Activated CD4-positive, alpha-beta T cell treated with anti-CD3 and anti-CD28 coated beads, Interleukin-2, amount 50 U/mL, for 48 hours (primary cell): ENCODE data around the gene RNPEPL1.

Experiments used
- DNase-seq, 2 experiments: peaks; one replicate each; pipeline ENCODE4 v3.0.0-alpha.2; 2020

Gene RNPEPL1

DNA sequence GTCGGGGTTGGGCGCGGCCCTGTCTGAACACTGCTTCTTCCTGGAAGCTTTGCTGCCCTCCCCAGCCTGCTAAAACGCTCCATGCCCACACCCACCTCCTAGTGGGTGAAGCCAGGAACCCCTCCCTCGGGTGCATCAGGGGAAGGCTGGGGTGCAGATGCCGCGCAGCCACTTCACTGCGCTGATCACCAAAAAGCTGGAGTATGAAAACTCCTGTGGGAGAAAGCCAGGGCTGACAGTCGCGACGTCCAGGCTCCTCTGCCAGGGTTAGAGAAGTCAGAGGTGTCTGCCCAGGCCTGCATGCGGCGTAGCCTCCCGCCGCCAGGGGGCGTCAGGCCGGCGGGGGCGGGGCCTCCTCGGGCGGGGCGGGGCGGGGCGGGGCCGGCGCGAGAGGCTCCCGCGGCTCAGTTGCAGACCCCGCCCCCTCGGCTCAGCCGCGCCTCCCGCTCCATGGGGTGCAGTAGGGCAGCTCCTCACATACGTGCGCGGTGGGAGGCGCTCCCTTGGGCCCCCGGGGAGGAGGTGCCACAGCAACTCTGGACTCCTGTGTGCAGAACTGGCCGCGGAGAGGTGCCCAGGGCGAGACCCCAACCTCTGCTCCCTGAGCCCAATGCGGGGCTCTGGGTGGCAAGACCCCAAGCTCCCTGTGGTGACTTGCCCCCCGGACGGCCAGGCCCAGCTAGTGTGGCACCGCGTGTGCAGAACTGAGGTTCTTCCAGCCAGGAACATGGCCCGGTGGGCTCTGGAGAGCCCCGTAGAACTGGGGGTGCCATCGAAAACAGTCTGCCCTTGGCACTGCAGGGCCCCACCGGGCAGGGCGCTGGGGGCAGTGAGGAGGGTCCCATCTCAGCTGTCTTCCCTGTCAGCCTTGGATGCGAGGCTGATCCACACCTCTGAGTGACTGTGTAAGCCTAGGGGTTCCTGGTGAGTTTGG, 1.8 kb upstream of the RNPEPL1 start:
- DNase-seq = peak; percentile 97 to 98

DNA sequence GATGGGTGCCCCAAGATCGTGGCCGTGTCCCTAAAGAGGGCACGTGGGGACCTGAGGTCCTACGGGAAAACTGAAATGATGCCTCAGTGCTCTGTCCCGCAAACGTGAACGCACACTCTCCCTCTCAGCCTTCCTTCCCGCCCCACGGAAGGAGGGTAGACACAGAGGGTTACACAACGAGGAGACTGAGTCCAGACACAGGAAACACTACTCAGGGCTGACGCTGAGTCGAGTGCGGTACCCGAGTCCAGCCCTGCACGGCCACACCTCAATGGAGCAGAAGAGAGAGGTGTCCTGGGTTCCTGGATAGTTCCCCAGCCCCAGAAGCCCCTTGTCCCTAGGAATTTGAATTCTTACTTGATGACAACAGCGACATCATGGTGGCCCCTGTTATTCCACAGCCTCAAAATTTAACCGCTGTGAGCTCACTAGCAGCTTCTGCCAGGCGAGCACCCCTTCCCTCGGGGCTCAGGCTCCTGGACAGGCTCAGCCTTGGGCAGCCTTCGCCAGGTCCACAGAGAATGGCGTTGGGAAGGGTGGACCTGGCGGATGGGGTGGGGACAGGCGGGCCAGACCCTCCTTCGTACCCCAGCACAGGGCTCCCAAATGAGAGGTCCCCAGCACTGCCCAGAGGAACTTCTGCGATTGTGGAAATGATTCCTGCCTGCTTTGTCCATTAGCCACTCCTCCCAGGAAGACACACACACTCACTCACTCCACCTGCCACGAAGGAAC, 980 bp upstream of the RNPEPL1 start:
- DNase-seq = peak; percentile 37 to 48

DNA sequence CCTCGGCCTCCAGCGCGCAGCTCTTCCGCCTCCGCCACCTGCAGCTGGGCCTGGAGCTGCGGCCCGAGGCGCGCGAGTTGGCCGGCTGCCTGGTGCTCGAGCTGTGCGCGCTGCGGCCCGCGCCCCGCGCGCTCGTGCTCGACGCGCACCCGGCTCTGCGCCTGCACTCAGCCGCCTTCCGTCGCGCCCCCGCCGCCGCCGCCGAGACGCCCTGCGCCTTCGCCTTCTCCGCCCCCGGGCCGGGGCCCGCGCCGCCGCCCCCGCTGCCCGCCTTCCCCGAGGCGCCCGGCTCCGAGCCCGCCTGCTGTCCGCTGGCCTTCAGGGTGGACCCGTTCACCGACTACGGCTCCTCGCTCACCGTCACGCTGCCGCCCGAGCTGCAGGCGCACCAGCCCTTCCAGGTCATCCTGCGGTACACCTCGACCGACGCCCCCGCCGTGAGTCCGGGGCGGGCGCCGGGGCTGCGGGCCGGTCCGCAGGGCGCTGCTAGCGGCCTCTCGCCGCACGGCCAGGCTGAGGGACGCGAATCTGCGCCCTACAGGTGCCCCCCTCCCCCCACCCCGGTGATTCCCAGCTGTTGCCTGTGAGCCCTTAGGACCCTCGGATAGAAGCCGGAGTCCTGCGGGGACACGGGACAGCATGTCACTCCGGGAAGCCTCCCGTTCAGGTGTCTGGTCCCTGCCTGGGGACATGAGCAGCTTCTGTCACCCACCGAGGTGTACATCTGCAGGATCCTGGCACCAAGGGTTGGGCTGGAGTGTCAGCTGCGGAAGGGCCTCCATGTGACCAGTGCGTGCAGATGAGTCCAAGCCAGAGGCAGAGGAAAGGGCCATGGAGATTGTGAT, 616 bp downstream of the RNPEPL1 start:
- peak in 1 of 2 experiments; percentile 40 for DNase-seq

DNA sequence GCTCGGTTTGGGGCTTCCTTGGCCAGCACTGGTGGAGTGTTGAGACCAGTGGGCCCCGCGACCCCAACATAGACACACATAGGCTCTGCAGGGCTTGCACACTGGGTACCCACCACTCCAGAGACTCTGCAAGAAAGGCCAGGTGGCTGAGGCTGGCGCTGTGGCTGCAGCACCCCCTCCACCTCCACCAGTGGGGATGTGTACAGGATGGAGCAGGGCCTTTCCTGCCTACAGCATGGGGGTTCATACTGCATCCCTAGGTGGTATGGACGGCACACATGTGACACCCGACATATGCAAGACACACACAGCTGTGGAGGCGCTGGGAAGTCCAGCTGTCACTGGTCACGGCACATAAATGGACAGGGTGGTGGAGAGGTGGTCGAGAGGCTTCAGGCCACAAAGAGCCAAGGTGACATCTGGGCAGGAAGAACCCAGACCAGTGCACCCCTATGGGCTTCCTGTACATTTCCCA, 1.3 kb downstream of the RNPEPL1 start:
- DNase-seq = no peak

DNA sequence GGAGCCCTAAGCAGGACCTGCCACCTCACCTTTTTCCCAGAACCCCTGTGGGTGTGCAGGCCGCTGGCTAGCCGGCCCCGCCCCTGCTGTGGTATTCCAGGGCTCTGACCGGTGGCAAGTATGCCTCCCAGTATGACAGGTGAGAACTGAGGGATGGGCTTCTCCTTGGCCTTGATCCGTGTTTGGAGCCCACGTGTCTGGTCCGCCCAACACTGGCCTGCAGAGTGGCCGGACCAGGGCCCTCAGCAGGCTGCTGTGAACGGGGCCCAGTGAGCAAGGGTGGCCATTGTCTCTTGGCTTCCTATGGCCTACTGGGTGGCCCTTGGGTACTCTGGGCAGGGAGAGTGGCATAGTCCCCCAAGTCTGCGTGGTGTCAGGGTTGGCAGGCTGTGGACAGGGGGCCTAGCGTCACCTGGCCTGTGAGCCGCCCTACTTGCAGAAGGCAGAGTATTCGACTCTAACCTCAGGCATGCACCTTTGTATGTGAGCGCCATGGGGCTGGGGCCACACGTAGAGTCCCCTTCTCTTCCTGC, 1.8 kb downstream of the RNPEPL1 start:
- DNase-seq = no peak

DNA sequence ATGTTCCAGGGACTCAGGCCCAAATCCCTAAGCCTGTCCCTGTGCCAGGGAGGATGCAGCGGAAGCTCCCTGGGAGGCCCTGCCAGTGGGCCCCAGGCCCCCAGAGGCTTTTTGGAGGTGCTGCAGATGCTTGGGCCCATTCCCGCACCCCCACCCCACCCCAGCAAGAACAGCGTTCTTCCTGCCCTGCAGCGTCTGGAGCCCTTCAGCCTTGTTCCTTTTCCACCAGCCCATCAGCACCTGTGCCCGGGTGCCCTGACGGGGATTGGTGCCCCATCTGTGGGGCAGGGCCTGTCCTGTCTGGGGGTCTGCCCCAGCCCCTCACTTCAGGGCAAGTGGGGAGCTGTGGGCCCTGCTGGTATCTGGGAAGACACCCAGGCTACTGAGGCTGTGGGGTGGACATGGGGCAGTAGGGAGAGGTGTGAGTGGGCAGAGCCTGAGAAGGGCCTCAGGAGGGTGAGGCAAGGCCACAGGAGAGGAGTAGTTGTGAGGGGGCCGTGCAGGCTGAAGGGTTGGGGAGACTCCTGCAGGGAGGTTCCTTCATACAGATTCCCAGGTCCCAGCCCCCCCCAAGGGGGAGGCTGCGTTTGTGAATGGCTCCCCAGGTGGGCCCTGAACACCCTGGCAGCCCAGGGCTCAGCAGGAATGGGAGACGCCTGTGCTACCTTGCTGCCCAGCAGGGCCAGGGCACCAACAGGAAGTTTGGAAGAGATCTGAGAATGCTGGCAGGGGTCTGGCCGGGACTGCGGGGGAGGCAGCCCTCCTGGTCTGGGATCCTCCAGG, 2.4 kb downstream of the RNPEPL1 start:
- DNase-seq = no peak

DNA sequence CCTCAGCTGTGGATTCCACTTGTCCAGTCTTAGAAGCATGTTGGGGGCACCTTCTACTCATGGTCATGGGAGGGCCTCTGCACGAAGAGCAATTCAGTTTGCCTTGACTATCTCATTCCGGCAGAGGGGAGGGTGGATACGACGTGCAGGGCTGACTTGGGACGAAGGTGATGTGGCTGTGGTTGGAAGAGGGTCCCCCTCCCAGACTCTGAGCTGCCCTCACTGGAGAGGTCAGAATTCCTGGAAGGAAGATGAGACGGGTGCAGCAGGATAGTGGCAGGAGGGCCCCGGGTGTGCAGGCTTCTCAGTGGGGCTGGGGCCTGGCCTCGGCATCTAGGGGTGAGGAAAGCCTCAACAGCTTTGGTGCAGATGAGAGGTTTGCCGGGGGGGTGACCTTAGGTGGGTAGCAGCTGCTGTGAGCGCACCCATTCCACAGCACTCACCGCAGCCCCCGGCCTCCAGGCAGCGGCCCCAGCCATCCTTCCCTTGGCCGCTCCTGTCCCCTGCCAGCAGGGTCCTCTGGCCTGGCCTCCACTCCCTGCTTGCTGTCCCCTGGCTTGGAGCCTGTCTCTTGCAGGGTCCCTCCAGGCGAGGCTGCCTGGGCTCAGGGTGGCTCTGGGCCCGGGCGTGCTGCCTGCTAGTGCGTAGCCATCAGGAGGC, 3.2 kb downstream of the RNPEPL1 start:
- DNase-seq = no peak

DNA sequence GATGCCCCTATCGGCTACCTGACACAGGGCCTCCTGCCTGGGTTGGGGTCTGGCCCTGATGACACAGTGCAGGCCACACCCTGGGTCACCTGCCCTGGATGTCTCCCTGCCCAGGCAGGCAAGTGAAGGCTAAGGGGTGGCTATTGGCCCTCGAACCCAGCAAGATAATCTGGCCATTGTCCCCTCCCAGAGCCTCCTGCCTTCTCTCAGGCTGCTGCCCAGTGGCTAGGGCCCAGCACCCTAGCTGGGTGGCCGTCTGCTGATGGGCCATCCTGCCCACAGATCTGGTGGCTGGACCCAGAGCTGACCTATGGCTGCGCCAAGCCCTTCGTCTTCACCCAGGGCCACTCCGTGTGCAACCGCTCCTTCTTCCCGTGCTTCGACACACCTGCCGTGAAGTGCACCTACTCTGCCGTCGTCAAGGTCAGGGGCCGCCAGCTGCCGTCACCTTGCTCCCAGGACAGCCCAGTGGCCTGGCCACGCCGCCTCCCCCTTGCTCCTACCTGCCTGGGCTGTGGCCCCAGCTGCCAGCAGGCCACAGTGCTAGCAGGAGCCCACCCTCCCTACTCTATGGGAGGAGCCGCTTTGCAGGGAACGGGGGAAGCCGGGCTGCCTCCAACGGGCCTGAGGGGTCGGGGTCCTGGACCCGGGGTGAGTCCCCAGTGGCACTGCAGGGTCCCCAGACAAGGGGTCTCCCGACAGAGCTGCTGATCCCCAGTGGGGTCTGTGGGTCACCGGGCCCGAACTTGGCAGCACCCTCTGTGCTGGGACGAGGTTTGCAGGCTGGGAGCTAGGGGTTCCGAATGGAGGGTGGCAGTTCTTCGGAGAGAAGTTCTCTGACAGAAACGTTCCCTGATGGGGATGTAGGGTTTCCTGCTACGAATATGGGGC, 4.1 kb downstream of the RNPEPL1 start:
- no peak for DNase-seq

DNA sequence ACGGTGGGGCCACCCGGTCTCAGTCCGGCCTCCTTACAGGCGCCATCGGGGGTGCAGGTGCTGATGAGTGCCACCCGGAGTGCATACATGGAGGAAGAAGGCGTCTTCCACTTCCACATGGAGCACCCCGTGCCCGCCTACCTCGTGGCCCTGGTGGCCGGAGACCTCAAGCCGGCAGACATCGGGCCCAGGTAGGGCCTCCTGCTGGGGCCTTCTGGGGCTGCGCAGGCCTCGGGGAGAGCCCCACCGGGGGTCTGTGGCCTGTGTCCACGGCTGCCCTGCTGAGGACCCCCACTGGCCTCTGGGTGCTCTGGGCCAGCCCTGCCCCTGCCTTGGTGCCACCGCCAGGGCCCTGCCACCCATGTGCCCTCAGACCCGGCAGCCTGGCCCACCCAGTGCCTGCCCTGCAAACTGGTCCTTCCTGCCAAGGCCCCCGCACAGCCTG, 4.8 kb downstream of the RNPEPL1 start:
- DNase-seq = no peak

DNA sequence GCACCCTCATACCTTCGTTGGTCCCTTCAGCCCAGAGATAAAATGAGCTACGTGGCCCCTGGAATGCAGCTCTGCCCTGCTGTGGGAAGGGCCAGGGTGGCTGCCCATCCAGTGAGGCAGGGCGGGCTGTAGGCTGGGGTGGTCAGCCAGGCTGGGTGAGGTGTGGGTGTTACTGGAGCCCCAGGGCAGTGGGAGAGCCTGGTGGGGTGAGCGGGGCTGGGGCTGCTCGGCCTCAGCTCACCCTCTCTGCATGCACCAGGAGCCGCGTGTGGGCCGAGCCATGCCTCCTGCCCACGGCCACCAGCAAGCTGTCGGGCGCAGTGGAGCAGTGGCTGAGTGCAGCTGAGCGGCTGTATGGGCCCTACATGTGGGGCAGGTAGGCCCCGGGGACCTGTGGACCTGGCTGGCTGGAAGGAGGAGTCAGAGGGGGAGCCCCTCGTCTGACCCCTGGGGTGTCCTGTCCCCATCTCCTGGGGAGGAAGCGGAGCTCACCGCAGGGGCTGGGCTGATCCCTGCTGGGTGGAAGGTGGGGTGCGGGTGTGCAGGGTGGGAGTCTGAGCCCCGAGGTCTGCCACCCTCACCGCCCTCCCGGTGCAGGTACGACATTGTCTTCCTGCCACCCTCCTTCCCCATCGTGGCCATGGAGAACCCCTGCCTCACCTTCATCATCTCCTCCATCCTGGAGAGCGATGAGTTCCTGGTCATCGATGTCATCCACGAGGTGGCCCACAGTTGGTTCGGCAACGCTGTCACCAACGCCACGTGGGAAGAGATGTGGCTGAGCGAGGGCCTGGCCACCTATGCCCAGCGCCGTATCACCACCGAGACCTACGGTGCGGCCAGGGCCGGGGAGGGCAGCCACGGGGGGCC, 5.5 kb downstream of the RNPEPL1 start:
- no peak for DNase-seq

DNA sequence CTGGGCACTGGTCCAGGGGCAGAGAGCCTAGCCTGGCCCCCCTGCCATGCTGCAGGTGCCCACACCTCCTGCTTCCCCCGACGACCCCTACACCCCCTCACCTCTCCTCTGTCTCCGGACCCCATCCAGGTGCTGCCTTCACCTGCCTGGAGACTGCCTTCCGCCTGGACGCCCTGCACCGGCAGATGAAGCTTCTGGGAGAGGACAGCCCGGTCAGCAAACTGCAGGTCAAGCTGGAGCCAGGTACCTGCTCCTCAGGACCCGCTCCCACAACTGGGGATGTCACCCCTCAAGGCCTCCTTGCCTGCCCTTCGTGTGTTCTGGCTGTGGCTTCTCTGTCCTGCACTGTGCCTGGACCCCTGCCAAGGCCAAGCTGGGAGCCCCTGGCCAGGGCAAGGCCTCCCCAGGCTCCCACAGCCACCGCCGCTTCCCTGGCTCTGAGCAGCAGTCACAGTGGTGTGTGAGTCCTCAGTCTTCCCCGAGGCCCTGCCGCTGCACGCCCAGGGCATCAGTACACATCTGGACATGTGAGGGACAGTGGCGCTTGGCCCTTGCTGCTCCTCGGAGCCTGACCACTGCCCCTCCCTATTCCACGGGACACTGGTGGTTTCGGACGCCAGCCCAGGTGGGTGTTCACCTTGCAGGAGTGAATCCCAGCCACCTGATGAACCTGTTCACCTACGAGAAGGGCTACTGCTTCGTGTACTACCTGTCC, 6.3 kb downstream of the RNPEPL1 start:
- DNase-seq = no peak

DNA sequence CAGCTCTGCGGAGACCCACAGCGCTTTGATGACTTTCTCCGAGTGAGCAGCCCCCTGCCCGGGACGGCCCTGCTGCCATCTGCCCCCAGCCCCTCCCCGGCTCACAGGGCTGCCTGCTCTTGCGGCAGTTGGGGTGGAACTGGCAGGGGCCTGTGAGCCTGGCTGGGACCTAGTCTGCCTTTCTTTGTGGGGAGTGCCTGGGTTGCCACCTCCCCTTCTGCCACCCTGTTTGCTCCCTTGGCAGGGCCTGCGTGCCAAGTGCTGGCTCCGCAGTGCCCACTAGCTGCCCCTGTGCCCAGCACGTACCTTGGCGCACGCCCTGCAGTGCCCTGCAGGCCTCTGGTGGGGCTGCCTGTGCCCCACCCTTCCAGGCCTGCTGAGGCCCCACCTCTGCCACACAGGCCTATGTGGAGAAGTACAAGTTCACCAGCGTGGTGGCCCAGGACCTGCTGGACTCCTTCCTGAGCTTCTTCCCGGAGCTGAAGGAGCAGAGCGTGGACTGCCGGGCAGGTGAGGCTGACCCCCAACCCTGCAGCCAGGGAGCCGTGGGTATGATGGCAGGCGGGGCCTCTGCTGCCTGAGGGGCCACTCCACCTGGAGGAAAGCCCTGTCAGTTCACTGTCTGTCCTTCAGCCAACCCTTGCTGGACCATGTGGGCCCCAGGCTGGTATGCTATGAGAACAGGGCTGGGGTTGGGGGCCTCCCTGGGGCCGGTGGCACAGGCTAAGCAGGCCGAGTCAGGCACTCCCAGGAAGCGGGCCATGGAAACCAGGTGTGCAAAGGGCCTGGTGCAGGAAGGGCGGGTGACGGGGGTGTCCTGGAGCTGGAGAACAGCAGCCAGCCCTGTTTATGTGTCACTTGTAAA, 7.0 kb downstream of the RNPEPL1 start:
- no peak for DNase-seq

DNA sequence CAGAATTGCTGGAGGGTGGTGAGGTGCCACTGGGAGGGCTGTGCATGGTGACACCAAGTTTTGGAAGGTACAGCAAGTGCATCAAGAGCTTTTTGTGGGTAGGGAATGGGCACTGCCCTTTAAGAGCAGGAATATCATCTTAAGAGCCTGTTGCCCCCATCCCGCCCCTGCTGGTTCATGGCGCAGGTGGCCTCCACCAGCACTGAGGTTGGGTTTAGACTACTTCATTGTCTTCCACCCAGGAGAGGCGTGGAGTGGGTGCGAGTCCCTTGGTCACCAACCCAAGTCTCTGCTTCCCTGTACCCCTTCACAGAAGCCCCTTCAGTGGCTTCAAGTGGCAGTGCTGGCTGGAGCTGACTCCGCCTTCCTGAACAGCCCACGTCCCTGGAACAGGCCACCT, 7.8 kb downstream of the RNPEPL1 start:
- DNase-seq = no peak

DNA sequence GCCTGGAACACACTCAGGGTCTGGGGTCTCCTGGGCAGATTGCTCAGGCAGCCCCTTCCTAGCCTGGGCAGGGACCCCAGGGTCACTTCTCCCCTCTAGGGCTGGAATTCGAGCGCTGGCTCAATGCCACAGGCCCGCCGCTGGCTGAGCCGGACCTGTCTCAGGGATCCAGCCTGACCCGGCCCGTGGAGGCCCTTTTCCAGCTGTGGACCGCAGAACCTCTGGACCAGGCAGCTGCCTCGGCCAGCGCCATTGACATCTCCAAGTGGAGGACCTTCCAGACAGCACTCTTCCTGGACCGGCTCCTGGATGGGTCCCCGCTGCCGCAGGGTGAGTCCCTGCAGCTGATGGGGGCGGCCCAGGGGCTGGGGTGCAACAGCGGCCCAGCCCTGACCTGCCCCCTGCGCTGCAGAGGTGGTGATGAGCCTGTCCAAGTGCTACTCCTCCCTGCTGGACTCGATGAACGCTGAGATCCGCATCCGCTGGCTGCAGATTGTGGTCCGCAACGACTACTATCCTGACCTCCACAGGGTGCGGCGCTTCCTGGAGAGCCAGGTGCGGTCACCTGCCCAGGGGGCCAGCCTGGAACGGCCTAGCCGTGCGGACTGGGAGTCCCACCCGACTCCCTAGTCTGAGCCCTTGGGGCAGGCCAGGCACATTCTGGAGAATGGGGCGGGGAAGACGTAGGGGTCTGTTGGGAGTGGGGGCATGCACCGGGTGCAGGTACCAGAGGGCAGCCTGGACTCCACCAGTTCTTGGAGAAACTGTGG, 8.3 kb downstream of the RNPEPL1 start:
- no peak for DNase-seq

DNA sequence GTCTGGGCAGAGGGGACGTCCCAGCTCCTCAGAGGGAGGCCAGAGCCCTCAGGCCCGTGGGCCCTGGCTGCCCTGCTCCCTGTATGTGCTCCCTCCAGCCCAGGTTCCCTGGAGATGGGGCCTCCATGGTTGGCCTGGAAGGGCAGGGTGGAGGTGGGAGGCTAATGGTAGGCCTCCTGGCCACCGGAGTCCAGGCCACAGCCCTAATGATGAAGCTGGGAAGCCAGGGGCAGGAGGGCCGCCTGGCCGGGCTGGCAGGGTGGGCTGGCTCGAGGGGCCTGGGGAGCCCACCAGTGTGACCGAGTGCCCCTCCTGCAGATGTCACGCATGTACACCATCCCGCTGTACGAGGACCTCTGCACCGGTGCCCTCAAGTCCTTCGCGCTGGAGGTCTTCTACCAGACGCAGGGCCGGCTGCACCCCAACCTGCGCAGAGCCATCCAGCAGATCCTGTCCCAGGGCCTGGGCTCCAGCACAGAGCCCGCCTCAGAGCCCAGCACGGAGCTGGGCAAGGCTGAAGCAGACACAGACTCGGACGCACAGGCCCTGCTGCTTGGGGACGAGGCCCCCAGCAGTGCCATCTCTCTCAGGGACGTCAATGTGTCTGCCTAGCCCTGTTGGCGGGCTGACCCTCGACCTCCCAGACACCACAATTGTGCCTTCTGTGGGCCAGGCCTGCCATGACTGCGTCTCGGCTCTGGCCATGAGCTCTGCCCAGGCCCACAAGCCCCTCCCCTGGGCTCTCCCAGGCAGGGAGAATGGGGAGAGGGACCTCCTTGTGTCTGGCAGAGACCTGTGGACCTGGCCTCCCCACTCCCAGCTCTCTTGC, 9.2 kb downstream of the RNPEPL1 start:
- no peak for DNase-seq

DNA sequence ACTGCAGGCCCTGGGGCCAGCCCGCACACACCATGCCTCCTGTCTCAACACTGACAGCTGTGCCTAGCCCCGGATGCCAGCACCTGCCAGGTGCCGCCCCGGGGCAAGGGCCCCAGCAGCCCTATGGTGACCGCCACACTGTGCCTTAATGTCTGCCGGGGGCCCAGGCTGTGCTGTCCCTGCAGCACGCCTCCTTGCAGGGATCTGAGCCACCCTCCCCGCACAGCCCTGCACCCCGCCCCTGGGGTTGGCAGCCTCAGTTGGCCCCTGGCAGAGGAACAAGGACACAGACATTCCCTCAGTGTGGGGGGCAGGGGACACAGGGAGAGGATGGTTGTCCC, 9.8 kb downstream of the RNPEPL1 start:
- no peak for DNase-seq
